Measurements from ENCODE around the gene DGKZ.

DGKZ gene

DNA sequence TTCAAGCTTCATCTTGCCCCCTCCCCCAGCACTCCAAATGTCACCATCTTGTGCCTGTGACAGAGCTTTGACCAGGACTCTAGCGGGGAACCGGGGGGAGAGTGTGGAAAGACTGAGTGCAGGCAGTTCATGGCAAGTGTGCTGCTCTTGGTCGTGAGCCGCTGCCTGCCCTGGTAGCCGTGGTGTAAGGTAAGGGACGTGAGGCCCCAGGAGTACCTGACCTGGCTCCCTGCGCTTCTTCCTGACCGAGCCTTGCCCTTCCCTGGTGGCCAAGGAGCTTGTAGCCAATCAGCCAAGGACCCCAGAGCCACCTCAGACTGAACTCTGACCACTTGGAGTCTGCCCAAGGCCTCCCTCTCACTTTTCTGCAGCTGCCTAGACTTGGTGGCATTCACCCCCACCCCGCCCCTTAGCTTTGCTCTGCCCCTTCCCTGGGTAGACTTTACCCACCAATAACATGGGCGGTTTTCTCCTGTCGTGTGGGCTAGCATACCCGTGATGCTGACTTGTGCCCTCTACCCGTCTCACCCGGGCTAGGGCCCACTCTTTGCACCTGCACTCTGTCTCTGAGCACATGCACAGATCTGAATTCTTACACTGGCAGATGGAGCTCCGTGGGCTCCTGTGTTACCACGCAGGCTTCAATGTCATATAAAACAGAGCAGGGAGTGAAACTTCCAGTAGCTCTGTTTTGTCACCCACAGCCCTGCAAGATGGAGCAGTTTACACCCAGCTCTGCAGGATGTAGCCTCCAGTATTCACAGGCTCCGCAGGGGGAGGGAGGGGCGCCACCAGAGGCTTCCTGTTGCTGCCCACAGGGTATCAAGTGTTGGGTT lies 1.5 kb downstream of the DGKZ start:
- no peak for DNase-seq

DNA sequence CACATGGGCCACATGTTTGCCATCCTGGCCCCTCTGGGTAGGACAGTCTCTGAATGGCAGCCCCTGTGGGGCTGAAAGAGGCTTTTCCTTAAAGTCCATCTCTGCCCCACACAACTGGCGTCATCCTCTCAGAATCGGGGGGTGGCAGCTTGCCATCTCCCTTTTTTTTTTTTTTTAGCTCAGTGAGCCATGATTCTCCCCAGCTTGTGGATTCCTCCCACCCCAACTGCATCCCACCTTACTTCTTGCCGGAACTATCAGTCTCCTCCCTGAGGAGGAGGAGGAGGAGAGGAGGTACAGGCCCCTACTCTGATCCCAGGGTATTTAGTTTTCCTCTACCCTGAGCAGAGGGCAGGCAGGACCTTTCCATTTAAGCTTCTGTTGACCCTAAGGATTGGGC lies 3.4 kb downstream of the DGKZ start:
- DNase-seq = no peak

DNA sequence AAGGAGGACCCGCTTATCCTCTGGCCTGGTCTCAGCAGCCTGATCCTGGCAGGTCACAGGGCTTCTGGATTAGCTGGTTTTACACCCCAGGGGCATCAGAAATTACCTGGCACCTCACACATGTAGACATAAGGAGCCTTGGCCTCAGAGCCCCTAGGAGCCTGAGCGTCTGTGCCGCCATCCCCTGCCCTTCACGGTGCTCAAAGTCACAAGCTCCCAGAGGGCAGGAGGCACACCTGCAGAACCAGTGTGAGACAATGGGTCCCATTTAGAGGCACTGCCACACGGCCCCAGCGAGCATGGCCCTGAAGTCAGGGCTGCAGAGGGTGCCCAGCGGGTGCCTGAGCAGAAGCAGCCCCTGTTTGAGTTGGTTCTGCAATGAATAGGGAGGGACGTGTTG lies 3.9 kb downstream of the DGKZ start:
- DNase-seq = no peak

DNA sequence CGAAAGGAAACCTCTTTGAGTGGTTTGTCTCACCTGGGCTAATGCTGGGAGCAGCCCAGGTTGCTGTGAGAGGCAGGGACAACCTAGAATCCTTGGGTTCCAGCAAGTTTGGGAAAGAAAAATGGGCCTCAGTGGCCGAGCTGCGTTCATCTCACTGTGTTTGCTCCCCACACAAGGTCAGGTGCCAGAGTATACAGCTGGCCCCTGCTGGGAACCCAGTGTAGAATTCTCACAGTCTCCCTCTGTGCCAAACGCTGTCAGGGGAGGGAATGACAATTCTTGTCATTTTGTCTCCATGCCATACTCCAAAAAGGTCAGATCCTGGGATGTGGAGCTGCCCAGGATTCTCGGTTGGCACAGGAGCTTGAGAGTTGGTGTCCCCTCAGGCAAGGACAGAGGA lies 4.3 kb downstream of the DGKZ start:
- DNase-seq = no peak

DNA sequence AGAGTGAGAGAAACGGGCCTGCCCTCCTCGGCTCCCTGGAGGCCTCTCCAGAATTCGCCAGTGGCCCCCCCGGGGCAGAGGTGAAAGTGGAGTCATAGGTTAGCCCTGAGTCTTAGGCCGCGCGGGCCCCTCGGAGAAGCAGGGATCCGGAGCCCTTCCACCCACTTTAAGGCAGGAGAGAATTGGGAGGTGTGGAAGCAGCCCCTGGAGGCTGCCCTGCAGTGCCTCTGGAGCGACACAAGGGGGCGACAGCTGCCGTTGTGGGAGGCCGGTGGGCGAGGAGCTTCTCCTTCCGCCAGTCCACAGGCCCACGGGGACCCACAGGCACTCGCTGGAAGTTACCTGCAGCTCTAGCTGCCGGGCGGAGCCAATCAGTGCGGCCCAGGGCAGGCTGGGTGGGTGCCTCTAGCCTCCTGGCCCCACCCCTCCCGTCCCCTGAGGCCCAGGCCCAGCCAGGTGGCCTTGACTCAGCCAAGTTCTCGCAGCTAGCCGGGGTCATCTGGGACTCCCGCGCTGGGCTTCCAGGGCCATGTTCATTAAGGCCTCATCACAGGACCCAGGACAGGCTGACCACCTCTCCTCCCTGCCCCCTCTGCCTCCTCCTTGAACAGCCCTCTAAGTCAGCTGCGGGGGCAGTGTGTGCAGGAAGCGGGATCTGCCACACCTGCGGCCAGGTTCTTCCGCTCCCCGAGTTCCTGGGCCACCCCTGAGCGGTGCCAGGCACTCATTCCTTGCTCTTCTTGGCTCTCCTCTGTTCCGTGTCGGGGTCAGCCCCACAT lies 5.0 kb downstream of the DGKZ start:
- no peak for DNase-seq

DNA sequence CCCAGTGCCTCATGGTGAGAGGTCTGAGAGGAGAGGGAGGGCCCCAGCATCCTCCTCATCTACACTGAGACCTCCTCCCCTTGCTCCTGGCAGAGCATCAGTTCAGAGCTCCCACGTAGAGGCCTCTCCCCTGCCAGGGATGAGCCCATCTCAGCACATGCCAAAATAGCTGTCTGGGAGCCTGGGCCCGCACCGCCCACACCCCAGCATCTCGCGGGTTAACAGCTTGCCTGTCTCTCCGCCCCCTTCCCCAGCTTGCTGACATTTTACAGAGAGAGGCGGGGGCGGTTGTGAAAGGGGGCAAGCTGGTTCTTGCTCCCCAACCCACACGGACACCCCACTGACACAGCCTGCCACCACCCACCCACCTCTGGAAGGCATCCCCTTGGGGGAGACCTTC lies 6.4 kb downstream of the DGKZ start:
- no peak for DNase-seq

DNA sequence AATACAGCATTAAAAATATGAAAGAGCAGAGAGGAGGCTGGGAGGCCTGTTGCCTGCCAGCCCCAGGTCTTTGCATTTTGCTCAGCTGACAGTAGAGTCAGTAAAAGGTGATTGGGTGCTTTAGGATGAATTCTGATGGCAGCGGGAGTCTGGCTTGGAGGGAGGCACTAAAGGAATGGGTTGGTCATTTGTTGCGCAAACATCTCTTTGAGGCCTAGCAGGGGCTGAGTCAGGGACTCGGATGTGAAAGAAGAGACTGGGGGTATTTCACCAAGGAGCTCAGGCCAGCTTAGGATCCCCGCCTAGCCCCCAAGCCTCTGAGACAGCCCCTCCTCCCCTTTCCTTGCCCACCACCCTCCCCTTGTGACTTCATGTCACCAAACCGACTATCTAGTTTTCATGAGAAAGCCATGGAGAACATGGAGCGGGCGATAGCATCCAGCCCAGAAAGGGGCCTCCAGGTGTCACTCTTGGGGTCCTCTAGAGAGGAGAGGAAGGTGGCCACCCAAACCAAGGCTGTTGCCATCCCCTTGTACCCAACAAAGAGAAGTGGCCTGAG lies 9.7 kb downstream of the DGKZ start:
- DNase-seq = no peak

DNA sequence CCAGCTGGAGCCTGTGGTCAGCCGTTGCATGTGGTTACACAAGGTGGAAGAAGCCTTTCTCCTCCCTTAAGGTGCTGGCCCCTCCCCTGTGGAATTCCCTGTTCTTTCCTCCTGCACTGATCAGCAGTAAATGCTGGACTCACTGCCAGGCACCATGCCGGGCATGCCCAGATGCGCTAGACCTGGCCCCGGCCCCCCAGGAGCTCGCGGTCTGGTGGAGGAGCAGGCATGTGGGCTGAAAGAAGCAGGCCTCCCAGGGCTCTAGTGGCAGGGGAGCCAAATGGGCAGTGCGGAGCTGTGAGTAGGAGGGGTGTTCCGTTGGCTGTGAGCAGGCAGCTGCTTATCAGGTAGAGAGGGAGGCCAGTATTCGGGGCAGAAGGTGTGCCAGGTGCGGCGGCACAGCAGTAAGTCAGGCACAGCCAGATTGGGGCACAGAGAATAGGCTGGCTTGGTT lies 10.2 kb downstream of the DGKZ start:
- DNase-seq = peak; percentile 65

DNA sequence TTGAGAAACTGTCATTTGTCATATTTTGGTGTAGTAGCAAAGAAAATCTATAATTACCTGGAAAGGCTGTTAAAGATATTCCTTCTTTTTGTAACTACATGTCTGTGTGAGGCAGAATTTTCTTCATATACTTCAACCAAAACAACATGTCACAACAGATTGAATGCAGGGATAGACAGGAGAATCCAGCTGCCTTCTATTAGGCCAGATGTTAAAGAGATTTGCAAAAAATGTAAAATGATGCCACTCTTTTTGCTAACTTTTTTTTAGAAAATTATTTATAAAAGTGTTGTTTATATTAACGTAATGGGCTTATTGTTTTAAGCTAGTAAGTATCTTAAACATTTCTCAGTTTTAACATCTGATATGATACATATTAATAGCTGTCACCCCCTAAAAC lies 12.7 kb downstream of the DGKZ start:
- no peak for DNase-seq

DNA sequence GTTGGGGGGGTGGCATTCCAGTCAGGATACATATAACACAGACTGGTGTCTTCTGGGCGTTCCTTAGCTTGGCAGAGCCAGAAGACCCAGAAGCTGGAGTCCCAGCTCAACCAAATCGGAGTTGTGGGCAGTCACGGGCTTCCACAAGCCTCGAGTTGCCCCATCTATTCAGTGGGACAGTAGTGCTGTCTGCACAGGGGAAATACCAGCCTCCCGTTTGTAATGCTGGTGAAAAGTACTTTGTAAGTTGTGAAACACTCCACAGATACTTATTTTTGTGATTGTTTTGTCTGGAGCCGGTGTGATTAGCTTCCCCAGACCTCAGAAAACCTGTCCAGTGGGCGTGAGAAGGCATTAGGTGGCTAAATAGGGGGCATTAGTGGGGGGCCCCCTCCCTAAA lies 13.6 kb downstream of the DGKZ start:
- DNase-seq = no peak

DNA sequence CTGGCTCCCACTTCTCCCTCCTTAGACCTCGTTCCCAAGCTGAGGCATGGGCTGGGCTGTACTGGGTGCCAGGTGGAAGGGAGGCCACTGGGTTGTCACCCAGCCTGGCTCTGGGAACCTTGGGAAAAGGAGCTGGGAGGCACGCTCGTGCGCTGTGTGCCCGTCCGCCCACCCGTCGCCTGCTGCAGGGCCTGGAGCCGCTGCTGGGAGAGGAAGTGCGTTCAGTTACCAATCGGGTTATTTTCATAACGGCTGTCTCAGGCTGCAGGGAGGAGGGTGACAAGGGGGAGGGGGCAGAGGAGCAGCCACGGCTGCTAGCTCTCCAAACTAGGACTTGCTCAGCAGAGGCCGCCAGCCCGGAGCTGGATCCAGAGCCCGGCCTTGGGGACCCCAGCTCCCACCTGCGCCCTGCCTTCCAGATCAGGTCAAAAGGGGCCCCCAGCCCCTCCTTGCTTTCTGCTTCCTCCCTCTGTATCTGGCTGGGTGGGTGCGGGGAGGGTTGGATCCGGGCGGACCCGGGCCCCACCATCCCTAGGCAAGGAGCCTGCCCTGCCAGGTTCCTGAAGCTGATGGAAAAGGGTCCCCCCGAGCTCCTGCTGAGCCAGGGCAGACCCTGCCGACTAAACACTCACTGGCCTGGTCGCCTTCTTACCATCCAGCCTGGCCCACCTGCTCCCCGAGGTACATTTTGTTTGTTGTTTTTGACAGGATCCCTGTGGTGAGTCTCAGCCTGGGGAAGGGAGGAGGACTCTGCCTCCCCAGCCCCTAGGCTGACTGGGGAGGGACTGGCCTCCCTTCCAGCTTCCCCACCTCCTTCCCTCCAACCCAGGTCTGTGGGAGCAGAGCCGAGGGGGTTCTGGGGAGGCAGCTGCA lies 14.3 kb downstream of the DGKZ start:
- DNase-seq = peak; percentile 54

DNA sequence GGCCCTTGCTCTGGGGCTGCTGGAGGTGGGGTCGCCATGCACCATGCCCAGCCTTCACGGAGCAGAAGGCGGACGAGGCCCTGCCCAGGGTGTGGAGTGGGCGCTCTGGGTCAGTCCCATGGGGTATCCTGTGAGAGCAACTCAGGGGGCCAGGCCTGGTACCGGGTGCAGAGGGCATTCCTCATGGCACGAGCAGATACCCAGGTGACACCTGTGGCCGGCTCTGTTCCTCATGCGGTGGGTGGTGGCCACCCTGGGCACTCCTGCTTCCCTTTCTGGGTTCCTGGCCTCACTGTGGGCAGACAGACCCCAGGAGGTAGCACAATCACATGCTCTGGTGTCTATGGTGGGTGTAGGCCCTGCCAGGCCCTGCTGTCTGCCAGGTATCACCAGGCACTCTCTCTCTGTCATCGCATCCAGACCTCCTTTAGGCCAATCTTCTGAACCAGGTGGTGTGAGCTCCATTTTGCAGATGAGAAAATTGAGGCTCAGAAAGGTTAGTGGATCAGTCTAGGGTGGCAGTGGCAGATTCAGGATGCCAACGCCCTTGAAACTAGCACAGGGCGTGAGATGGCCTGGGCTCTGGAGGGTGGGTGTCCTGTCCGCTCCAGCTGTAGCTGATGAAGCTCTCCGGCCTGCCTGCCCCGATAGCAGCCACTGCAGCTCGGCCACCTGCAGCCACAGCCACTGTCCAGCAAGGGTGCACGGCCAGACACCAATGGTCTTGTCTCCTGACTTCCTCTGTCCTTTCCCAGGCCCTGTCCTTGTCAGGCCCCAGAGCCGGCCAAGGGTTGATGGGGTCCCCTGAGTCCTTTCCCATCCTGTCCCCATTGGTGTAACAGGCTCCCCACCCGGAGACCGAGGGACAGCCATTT lies 15.1 kb downstream of the DGKZ start:
- no peak for DNase-seq

DNA sequence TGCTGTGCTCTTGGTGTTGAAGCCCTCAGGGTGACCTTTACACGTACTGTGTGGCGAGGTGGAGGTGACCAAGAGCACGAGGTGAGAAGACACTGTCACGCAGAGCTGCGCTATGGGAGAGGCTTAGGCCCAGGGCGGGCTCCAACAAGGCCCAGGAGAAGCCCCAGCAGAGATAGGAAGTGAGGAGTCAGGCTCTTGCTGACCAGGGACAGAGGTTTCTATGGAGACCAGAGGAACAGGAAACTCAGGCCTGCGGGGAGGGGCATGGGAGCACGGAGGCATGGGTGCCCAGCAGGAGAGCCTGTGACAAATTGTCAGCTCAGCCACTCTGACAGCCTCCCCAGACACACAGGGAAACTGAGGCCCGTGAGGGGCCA lies 15.8 kb downstream of the DGKZ start:
- no peak for DNase-seq

DNA sequence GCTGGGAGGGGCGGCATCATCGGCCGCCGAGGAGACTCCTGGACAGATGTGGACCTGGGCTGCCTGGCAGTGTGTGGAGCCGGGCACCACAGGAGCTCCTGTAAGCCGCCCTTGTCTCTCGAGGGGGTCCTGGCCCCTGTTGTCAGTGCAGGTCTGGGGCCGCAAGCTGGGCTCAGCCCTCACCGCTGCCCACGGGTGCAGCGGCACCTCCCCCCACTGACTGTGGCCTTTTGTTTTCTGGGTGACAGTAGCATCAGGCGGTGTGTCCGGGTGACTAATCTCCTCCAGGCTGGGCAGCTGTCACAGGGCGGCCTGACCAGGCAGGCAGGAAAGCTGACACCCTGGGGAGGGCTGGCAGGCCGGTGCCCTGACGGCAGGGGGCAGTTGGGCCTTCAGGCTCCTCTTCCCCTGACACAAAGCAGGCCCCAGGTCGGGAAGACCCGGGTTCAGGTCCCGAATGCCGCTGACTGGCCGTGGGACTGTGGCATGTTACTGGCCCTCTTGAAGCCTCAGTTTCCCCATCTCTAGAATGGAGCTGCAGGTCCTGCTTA lies 16.3 kb downstream of the DGKZ start:
- DNase-seq = no peak

DNA sequence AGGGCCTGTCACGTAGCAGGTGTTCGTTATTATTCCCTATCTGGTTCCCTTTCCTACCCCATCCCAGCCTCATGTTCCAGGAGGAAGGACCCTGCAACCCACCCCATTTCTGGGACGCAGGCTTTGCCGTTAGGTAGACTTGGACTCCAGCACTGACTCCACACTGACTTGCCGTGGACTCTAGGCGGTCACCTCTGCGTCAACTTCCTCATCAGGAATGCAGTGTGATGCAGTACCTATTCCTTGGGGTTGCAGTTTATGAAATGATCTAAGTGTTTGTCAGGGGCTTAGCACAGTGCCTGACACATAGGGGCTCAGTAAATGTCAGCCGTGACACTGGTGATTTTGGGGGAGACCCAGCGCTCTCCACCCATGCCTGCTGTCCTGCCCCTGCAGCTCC lies 16.8 kb downstream of the DGKZ start:
- no peak for DNase-seq

DNA sequence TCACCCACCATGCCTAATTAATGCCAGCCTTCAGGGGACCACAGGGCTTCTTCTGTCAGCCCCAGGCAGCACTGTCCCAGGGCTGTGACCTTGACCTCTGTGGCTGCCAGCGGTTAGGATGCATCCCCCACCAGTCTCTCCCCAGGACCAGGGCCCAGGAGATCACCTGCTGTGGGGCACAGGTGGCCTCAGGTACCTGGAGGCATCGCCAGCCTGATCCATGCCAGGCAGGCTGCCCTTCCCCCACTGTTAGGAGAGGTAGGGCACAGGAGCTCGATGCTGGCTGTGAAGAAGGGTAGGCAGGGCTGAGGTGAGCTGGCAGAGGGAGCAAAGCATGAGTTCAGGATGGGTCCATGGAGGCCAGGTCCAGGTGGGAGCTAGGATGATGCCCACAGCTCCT lies 17.5 kb downstream of the DGKZ start:
- no peak for DNase-seq

DNA sequence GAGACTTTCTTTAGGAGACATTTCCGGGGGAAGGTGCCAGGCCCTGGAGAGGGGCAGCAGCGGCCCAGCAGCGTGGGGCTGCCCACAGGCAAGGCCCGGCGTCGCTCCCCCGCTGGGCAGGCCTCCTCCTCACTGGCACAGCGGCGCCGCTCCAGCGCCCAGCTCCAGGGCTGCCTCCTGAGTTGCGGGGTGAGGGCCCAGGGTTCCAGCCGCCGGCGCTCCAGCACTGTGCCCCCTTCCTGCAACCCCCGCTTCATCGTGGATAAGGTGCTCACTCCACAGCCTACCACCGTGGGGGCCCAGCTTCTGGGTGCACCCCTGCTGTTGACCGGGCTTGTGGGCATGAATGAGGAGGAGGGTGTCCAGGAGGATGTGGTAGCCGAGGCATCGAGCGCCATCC lies 19.0 kb downstream of the DGKZ start:
- no peak for DNase-seq

DNA sequence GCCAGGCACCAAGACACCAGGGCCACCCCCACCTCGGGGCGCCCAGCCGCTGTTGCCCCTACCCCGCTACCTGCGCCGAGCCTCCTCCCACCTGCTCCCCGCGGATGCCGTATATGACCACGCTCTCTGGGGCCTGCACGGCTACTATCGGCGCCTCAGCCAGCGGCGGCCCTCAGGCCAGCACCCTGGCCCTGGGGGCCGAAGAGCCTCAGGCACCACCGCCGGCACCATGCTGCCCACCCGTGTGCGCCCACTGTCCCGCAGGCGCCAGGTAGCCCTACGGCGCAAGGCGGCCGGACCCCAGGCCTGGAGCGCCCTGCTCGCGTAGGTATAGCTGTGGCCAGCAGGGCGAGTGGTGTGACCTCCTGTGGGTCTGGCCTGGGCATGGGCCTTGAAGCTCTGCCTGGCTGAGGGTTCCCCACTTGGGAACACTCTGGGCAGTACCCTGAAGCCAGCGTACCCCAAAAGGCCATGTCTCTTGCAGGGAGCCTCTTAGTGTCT lies 19.4 kb downstream of the DGKZ start:
- no peak for DNase-seq

DNA sequence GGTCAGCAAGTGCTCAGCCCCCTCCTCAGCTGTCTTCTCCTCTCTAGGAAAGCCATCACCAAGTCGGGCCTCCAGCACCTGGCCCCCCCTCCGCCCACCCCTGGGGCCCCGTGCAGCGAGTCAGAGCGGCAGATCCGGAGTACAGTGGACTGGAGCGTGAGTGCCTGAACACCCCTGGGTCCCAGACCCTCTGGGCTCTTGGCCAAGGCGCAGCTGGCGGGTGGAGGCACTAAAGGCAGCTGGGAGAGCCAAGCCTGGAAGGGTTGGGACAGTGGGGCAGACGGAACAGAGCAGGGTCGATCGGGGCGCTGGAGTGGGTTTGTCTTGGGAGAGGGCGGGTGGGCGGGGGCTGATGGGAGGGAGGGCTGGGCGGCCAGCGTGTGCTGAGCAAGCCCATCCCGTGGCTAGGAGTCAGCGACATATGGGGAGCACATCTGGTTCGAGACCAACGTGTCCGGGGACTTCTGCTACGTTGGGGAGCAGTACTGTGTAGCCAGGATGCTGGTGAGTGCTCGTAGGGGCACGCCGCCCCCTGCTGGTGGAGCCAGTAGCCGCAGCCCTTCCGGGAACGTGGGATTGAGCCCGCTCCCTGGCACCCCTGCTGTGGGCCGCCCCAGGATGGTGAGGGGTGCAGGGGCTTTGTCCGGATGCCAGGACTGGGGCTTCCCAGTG lies 20.1 kb downstream of the DGKZ start:
- DNase-seq = no peak

DNA sequence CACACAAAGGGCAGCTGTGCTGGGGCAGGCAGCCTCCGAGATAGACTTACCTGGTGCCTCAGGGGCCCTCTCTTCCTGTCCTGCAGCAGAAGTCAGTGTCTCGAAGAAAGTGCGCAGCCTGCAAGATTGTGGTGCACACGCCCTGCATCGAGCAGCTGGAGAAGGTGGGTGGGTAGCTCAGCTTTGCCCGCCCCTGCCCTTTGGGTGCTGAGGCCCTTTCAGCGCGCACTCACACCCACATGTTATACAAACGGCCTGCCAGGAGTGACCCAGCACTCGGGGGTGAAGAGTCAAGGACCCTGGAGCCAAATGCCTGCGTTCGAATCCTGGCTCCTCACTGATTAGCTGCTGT lies 20.6 kb downstream of the DGKZ start:
- no peak for DNase-seq

Data from NCI-H2081 treated with DMSO at 0.1 percent for 48 hours (cell line).